T-helper 1 cell treated with Interleukin-12 subunit alpha and Interleukin-12 subunit beta and Interleukin-4 antibody, amounts not matched to agents 30 ng/mL and 1 ng/mL, for 36 hours (primary cell): ENCODE measurements around the gene ACSL6. TPM values are rescaled to one million over a fixed set of nuclear protein-coding genes. Genes with fewer than 3 reads are reported as not detected.

Experiments
- intact Hi-C: fragments of 100-400 bp; cut with micrococcal nuclease; formaldehyde crosslinking; loops from one replicate; pipeline ENCODE4 v1.15.1; 2024
- total RNA-seq: library from RNA; stranded (reverse); gene quantifications from 2 replicates; pipeline ENCODE4 v1.2.3, GENCODE V29; 2022

The ACSL6 gene
- total RNA-seq, 1 donor from 2014 or later = 26.6 TPM

DNA sequence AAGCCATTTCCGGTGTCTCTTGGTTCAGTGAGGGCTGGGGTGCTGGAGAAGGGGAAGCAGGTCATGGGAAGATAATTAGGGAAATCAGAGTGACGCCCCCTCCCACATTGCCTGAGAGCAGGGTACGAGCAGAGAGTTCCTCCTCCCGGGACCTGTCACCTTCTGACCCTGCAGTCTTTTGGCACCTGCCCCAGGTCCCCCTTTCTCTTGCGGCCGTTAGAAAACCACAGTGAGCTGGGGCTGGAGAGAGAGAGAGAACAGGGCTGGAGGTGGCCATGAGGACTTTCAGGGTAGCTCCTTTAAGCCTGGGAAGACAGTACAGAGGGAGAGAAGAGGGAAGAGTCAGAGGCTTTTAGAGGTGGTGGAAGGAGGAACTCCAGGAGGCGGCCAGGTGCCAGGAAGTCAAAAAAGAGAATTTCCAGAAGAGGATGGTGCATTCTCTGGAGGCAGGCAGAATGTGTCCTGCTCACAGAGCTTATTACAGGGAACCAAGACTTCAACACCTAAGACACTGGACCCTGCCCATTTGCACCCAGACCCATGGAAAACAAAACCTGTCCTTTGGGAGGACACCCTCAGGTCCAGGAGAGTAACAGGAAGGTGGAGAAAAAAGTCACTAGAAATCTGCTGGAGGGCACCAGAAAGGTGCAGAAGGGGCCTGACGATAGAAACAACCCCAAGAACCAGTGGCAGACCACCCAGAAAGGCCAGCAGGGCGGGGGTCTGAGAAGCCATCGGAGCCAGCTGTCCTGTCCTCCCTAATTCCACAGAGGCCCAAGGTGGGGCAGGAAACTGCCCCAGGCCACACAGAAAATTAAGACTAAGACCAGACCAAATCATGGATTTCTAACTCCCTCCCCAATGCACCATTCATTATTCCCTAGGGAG is 6.5 kb upstream of the ACSL6 start:
- intact Hi-C loops = no loop called here

DNA sequence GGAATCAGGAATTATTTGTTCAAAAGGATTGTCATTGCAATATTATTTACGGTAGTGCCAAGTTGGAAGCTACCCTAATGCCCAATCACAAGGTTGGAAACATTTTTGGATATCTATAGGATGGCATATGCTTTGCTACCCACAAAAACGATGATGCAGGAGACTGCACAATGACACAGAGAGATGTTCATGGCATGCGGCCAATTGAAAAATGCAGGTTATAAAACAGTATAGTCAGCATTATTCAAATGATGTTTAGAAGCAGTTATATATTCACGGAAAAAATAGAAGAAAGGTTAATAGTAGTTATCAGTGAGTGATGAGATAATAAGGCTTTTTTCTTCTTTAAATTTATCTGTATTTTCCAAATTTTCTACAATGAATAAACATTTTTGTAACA is 5.9 kb upstream of the ACSL6 start:
- intact Hi-C loops = no loop called here

- intact Hi-C loops = no loop called here
Measured at GRCh38 chr5:132016721-132017250, 5.3 kb upstream of the ACSL6 start.

DNA sequence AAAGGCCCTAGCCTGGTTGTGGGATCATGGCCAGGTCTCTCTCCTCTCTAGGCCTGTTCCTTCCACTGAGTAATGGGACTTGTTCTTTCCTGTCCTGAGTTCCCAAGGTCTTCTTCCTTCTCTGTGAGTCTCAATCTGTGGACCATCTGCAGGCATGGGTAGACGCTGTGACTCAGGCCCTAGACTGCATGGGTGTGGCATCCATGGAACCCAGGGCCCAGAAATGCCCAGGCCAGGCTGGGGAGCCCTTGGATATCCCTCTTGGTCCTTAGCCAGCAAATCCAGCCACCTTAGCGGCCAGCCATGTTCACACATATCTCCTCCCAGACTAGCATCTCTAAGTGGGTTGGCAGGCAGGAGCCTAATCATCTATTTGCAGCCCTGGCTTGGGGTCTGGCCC is 2.3 kb upstream of the ACSL6 start:
- intact Hi-C loops = no loop called here

DNA sequence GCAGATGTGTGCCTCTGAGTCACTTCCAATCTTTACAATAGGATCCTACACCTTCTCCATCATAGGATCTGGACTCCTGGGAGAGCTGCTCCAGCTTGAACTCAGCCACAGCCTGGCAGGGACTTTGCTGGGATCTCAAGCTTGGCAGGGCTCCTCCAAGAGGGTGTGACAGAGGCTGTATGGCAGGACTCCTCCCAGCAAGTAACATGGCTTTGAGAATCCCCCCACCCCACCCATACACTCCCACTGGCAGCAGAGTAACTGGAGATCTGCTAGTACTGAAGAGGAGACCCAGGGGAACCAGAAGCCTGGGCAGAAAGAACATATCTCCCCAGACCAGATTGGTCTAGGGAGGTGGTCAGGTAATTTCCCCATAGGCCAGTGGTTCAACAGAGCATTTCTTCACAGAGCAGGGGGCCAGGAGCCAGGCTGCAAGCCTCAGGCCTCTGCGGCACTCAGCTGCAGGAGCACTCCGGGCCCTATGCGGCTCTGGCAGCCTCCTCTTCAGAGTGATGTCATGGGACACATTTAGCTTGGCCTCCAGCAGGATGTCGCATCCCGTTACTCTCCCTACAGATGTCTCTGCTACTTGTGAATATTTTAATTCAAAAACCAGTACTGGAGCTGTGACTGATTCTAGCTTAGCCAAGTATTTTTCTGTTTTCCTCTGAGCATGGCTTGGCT is 1.7 kb upstream of the ACSL6 start:
- intact Hi-C loops = no loop called here

DNA sequence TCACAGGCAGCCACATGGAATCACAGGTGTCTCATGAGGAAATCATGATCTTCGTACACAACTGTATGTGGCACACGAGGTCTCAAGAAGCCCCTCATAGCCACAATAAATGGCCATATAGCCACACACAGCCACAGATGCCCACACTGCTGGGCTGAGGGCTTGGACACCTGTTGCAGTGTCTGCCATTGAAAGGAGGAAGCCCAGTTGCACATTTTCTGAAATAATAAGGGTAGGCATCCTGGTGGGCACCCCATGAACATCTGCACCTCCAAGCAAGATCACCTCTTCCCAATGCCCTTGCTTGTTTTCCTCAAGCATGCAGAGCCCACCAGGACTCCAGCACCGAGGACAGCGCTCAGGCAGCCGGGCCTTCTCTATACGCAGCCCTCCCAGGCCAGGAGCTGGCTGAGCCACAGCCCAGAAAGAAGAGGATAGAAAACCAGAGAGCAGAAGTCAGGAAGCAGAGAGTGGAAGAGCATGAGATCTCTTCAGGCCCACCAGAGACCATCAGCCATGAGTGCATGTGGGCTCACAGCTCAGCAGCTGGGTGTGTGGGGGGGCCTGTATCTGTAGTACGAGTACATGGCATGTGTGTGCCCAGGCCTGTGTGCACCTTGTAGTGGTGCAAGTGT is 1.0 kb upstream of the ACSL6 start:
- intact Hi-C loops = loop anchor here (1.0 kb wide), 1 partner anchor 51 kb away; no protein-coding TSS in a partner anchor

DNA sequence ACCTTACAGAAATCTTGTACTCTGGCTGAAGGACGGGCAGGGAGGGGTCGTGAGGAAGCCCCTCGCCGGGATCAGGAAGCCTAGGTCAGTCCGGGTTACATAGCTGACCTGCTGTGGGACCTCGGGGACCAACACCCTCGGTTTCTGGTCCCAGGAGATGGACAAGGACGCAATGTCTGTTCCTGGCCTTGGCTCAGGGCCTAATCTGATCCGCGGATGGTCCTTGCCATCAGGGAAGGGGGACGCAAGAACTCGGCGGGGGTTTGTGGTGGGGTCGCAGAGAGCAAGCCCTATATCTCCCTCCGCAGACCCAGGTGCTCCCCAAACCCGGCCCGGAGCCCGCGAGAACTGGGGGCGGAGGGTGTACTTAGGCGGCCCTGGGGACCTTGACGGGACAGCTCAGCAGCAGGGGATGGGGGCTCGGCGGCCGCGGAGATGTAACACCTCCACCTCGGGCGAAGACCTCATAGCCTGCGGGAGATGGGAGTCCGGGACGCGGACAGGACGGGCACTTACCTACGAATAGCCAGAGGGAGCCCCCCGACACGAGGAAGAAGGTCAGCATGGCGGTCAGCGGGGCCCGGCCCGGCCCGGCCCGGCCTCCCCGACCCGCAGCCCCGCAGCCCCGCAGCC is 353 bp downstream of the ACSL6 start:
- intact Hi-C loops = no loop called here

- intact Hi-C loops = no loop called here
Measured at GRCh38 chr5:132010645-132010988, 841 bp downstream of the ACSL6 start.

GRCh38 chr5:132009706-132010405 is 1.6 kb downstream of the ACSL6 start:
- intact Hi-C loops = loop anchor here (2.0 to 5.0 kb wide), 3 partner anchors 263 to 495 kb away; no protein-coding TSS in a partner anchor

- intact Hi-C loops = loop anchor here (1.0 to 5.0 kb wide), 8 partner anchors 54 to 494 kb away; partner anchors contain the start of genes FNIP1 and RAPGEF6
Measured at GRCh38 chr5:132008961-132009680, 2.3 kb downstream of the ACSL6 start.

DNA sequence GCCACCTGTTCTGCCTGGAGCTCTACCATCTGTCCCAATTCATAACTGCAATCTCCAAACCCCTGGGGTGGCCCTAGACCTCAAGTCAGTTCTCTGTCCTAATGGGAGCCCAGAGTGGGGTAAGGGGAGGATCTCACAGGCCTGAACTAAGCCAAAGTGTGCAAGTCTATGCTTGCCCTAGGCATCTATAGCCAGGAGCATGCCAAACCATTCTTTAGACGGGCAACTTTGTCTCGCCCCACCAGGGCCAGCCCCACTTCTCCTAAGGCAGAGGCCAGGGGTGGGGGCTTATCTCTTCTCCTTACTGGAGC is 3.3 kb downstream of the ACSL6 start:
- intact Hi-C loops = loop anchor here (1.0 to 5.0 kb wide), 8 partner anchors 55 to 493 kb away; partner anchors contain the start of genes FNIP1 and RAPGEF6

GRCh38 chr5:132007399-132008162 is 3.9 kb downstream of the ACSL6 start:
- intact Hi-C loops = loop anchor here (1.0 to 5.0 kb wide), 9 partner anchors 56 to 584 kb away; partner anchors contain the start of genes FNIP1 and RAPGEF6

DNA sequence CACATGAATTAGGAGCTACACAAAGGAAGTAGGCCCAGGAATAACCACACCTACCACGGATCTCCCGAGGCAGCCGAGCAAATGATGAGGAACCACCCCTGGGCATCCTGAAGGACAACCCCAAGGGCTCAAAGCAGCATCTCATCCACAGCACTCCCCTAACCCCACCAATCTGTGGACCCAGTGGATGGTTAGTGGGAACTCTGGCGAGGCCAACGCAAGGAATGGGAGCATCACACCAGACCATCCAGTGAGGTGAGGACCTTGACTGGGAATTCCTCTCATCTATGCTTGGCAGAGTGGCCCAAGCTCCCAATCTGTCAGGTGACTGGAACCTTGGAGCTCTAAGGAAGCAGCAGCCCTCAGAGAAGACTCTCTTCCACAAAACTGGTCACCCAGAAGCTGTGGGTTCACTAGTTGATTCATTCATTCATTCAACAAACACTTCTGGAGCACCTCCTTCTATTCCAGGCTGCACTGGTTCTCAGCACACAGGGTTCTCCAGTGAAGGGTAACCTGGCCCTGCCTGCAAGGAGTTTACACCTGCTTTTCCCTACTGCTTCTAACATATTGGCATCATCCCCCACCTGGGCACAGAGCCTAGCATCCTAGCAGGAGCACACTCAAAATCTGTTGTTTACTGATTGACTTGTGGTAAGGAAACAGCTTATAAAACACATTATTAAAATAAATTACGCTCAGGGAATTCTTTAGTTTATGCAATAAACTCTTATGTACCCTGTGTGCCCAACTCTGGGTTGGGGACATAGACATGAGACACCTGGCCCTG is 4.9 kb downstream of the ACSL6 start:
- intact Hi-C loops = loop anchor here (1.0 to 5.0 kb wide), 3 partner anchors 259 to 583 kb away; no protein-coding TSS in a partner anchor

GRCh38 chr5:132005591-132005990 is 5.9 kb downstream of the ACSL6 start:
- intact Hi-C loops = loop anchor here (5.0 kb wide), 2 partner anchors 258 to 303 kb away; no protein-coding TSS in a partner anchor

DNA sequence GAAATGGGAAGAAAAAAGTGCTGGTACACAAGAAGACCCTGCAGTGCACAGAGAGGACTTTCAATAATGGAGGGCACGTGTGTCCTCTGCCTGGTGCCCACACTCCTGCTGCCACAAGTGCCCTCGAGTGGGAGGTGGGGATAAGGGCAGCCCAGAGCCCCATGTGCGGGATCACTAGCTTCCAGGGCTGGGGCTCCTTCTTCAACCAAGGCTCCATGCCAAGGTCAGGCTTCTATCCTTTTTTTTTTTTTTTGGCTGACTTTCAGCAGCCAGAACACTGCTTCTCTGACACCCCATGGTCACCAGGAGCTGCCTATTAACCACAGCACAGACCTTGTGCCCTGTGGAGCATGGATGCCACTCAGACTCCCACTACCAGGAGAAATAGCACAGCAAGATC is 7.5 kb downstream of the ACSL6 start:
- intact Hi-C loops = no loop called here

DNA sequence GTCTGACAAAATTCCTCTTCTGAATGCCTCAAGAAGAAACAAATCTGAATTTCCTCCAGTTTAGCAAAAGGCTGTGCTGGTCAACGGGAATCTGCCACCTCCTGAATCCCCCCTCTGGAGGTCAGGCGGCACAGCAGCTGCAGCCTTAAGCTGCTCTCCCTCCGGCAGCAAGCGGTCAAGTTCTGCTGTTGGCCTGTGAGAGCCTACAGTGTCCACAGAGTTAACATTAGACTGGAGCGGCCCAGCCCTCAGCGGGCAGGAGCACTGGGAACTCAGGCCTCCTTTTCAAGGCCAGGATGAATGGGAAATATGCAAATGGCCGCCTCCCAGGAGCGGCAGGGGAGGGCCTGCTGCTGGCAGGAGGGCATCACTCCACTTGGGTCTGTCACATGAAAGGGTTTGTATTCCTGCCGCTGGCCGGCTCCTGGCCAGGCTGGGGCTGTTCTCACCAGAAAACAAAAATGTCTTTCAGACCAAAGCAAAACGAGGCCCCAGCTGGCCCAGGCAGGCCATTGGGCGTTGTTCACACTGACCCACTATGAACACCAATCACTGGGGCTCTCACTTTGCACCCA is 8.2 kb downstream of the ACSL6 start:
- intact Hi-C loops = no loop called here

DNA sequence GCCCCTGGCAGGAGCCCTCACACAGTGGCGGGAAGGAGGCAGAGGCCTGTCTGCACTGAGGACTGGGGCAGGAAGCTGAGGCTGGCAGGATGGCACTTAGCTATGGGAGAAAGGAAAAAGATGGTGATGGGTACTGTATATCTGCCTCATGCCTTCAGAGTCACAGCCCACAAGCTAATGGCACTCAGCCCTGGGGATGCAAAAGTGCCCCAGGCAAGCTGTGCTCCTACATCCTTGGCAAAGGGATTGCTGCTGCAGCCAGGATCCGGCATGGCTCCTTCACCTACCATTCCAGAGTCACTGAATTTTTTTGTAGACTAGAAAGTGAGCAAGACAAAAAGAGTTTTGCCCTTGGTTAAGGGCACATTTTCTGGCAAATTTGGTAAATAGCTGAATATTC is 8.7 kb downstream of the ACSL6 start:
- intact Hi-C loops = no loop called here
